Upper lobe of left lung (tissue), 4 donors: ENCODE results near the gene HAUS2.

ENCODE experiments used
- CTCF ChIP-seq, 6 experiments: fragments of 450-650 bp in 4 of 6; fragments of 200-600 bp in 2 of 6; sonication (generic) in 2 of 6; IDR thresholded peaks; one replicate each; pipeline ENCODE4 v1.5.1; 2016 to 2019; ENCODE audit warnings: antibody characterized with exemption in 6 of 6
- EP300 ChIP-seq, 4 donors: sonication (generic); formaldehyde crosslinking; IDR thresholded peaks; one replicate each; pipeline ENCODE4 v1.5.1; 2017; ENCODE audit warnings: antibody characterized with exemption in 4 of 4, control low read depth in 2 of 4
- POLR2A ChIP-seq, 4 donors: fragments of 450-650 bp; IDR thresholded peaks; one replicate each; pipeline ENCODE4 v1.5.1; 2016 to 2017; ENCODE audit warnings: antibody characterized with exemption in 4 of 4, mild to moderate bottlenecking in 2 of 4
- POLR2AphosphoS5 ChIP-seq, 2 donors: sonication (generic); formaldehyde crosslinking; IDR thresholded peaks; one replicate each; pipeline ENCODE4 v1.5.1; 2017; ENCODE audit warnings: antibody characterized with exemption in 2 of 2

- no peak for TF ChIP-seq POLR2AphosphoS5 (IDR thresholded peaks at IDR 0.05)
- no peak for TF ChIP-seq CTCF (IDR thresholded peaks at IDR 0.05)
- TF ChIP-seq POLR2A (IDR thresholded peaks at IDR 0.05) = no peak
- no peak for TF ChIP-seq EP300 (IDR thresholded peaks at IDR 0.05)
Measured at GRCh38 chr15:42499858-42500609, 48.6 kb upstream of the HAUS2 start.
